Bronchial epithelial cell (primary cell): ENCODE measurements around the gene COPA. TPM values are rescaled to one million over a fixed set of nuclear protein-coding genes. Genes with fewer than 3 reads are reported as not detected.

Source experiments
- DNase-seq: peaks from one replicate; pipeline ENCODE4 v3.0.0-alpha.2; 2010; ENCODE audit warnings: low read depth
- FAIRE-seq: peaks from 2 replicates; lab custom pipeline; 2011; peaks lifted over from hg19 to GRCh38; lab: Jason Lieb, UNC
- H3K27me3 ChIP-seq: 2 replicates; pipeline ENCODE4 v1.5.1; 2011; ENCODE audit warnings: low read length; ENCODE audit not compliant: control insufficient read depth, insufficient read depth
- H3K36me3 ChIP-seq: 2 replicates; pipeline ENCODE4 v1.5.1; 2011; ENCODE audit warnings: low read length; ENCODE audit not compliant: control insufficient read depth, insufficient read depth
- H3K4me3 ChIP-seq: 2 replicates; pipeline ENCODE4 v1.5.1; 2011; ENCODE audit warnings: mild to moderate bottlenecking, low read depth, low read length, control low read depth
- total RNA-seq: library from RNA; depleted of rRNA; stranded (reverse); fragments of >200 nt; gene quantifications from 2 replicates; pipeline ENCODE4 v1.2.1, GENCODE V29; 2014
- TF ChIP-seq, protein P1 (sequence below): IDR thresholded peaks from 2 replicates; pipeline ENCODE4 v1.5.1; 2011; ENCODE audit warnings: mild to moderate bottlenecking, moderate library complexity, low read length, control low read depth, inconsistent platforms; ENCODE audit not compliant: insufficient read depth, severe bottlenecking

COPA gene
- total RNA-seq, 1 donor from 2014 or later, result 136 TPM

GRCh38 chr1:160353223-160353622, 10.2 kb upstream of the COPA start:
- peak; percentile 25 for DNase-seq

DNA sequence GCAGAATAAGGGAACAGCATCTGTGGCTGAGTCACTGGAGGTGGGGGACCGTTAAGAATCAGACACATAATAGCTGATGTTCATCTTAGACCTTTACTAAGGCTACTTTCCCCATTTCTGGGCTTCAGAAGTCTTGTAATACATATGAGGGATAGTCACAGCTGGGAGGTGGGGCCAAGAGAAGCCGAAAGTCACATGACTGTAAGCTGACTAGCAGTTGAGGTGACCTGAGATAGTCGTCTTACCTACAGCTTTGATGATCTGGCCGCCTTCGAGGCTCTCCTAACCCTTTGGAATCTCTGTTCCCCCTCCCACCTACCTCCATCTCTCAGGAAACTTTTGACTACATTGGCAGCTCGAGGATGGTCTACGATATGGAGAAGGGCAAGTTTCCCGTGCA, 9.5 kb upstream of the COPA start:
- TF ChIP-seq, protein P1, sequence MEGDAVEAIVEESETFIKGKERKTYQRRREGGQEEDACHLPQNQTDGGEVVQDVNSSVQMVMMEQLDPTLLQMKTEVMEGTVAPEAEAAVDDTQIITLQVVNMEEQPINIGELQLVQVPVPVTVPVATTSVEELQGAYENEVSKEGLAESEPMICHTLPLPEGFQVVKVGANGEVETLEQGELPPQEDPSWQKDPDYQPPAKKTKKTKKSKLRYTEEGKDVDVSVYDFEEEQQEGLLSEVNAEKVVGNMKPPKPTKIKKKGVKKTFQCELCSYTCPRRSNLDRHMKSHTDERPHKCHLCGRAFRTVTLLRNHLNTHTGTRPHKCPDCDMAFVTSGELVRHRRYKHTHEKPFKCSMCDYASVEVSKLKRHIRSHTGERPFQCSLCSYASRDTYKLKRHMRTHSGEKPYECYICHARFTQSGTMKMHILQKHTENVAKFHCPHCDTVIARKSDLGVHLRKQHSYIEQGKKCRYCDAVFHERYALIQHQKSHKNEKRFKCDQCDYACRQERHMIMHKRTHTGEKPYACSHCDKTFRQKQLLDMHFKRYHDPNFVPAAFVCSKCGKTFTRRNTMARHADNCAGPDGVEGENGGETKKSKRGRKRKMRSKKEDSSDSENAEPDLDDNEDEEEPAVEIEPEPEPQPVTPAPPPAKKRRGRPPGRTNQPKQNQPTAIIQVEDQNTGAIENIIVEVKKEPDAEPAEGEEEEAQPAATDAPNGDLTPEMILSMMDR, result no peak
- H3K27me3 ChIP-seq, result no peaks in the 10 kb centered on the region
- DNase-seq (no peak), FAIRE-seq (peak; percentile 55)
- peaks cover 41% of the 10 kb centered on the region for H3K36me3 ChIP-seq
- no peak overlapping the region for H3K4me3 ChIP-seq

More at GRCh38 chr1:160353223-160353622, 10.2 kb upstream of the COPA start:
- FAIRE-seq, result no peak
- Histone ChIP-seq H3K4me3 (no peak overlapping the region), H3K36me3 (peaks cover 42% of the 10 kb centered on the region), H3K27me3 (no peaks in the 10 kb centered on the region)
- TF ChIP-seq, protein P1, result no peak

- Histone ChIP-seq H3K36me3 (peaks cover 42% of the 10 kb centered on the region), H3K4me3 (no peak overlapping the region), H3K27me3 (no peaks in the 10 kb centered on the region)
- TF ChIP-seq, protein P1, result no peak
- FAIRE-seq (no peak), DNase-seq (no peak)
These were observed 8.6 kb upstream of the COPA start for GRCh38 chr1:160351629-160352028.

GRCh38 chr1:160346958-160347357, 3.9 kb upstream of the COPA start:
- TF ChIP-seq, protein P1, result no peak

GRCh38 chr1:160346463-160346862, 3.4 kb upstream of the COPA start:
- TF ChIP-seq, protein P1, result no peak
- no peak overlapping the region for H3K4me3 ChIP-seq
- FAIRE-seq (no peak), DNase-seq (no peak)
- no peaks in the 10 kb centered on the region for H3K27me3 ChIP-seq
- H3K36me3 ChIP-seq, result peaks cover 19% of the 10 kb centered on the region

More at GRCh38 chr1:160346958-160347357, 3.9 kb upstream of the COPA start:
- no peak for DNase-seq
- Histone ChIP-seq H3K27me3 (no peaks in the 10 kb centered on the region), H3K36me3 (peaks cover 19% of the 10 kb centered on the region), H3K4me3 (no peak overlapping the region)
- FAIRE-seq, result no peak

DNA sequence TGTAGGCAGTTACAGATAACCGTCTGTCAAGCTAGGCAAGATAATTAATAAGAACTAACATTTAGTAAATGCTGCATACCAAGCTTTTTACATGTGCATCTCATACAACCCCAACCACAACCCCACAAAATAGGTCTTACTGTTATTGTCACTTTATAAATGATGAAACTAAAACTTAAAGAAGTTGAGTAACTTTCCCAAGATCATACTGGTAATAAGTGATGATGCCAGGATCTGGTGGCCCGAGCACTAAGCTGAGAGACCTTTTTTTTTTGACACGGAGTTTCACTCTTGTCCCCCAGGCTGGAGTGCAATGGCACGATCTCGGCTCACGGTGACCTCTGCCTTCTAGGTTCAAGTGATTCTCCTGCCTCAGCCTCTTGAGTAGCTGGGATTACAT, 1.9 kb upstream of the COPA start:
- Histone ChIP-seq H3K27me3 (no peaks in the 10 kb centered on the region), H3K36me3 (peaks cover 13% of the 10 kb centered on the region), H3K4me3 (no peak overlapping the region)
- DNase-seq (no peak), FAIRE-seq (no peak)
- TF ChIP-seq, protein P1, result no peak
